ENCODE measurements around the gene COL5A3. TPM values are rescaled to one million over a fixed set of nuclear protein-coding genes. Genes with fewer than 3 reads are reported as not detected.
"Not testable (repeated sequence)": the region's sequence is repeated elsewhere in the genome, so short reads cannot be mapped to it uniquely, and the experiment has no call there.

Gene COL5A3
- total RNA-seq, 2 experiments from 2014 or later: 0.05 TPM; not detected in 1

DNA sequence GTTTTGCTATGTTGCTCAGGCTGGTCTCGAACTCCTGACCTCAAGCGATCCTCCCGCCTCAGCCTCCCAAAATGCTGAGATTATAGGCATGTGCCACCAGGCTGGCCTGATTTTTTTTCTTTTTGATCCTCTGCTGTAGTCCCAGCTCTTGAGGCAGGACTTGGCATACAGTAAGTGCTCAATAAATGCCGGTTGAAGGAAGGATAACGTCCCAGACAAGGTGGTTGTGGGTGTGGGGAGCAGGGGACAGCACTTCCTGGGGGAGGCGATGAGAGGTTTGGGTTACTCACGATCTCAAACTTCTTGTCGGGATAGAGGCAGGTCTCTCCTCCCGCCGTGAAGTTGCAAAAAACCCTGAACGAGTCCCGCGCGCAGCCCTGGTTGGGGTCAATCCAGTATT lies 44.3 kb downstream of the COL5A3 start:
- Mint-ChIP-seq H3K9me3 (no peaks in the 10 kb centered on the region), H3K4me3 (no peak overlapping the region), H3K27me3 (ENCODE audit: low read depth) (peaks cover 39% of the 10 kb centered on the region), H3K4me1 (ENCODE audit: low read depth) (peaks cover 3% of the 10 kb centered on the region), H3K27ac (no peak overlapping the region), H3K36me3 (ENCODE audit: low read depth) (no peaks in the 10 kb centered on the region)
- DNase-seq: no peak
- intact Hi-C loops (cut with micrococcal nuclease): no loop called here
- CTCF ChIA-PET: no interaction called here

DNA sequence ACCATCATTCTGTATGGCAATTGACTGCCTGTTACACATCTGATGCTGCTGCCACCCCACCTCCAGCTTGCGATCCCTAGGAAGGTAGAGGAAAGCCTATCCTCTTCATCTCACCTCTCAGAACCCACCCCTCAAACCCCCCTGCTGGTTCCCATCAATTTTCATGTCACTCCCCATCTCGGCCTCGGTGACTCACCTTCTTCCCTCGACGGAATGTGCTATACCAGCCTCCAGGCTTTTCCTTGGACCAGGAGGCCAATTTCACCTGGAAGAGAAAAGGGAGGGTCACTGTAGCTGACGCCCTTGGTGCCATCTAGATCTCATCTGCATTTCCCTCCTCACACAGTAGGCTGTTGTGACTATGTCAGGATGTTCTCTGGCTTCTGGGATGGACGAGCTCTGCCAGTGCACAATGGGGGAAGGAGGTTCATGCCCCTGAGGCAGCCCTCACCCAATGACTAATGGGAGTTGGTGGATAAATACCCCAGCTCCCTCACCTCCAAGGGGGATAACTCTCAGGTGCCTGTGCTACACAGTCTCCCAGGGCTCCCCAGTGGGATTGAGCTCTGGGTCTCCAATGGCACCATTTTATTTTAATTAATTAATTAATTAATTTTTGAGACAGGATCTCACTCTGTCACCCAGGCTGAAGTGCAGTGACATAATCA lies 47.5 kb downstream of the COL5A3 start:
- Mint-ChIP-seq H3K36me3 (ENCODE audit: low read depth) (no peaks in the 10 kb centered on the region), H3K27me3 (ENCODE audit: low read depth) (peaks cover 32% of the 10 kb centered on the region), H3K4me1 (ENCODE audit: low read depth) (peaks cover 3% of the 10 kb centered on the region), H3K9me3 (no peaks in the 10 kb centered on the region), H3K27ac (no peak overlapping the region), H3K4me3 (no peak overlapping the region)
- intact Hi-C loops (cut with micrococcal nuclease): no loop called here
- no peak for DNase-seq
- CTCF ChIA-PET: interaction anchor here (1.5 kb wide), 1 partner anchor 32 kb away, joined by 3 read pairs; no protein-coding TSS in a partner anchor

DNA sequence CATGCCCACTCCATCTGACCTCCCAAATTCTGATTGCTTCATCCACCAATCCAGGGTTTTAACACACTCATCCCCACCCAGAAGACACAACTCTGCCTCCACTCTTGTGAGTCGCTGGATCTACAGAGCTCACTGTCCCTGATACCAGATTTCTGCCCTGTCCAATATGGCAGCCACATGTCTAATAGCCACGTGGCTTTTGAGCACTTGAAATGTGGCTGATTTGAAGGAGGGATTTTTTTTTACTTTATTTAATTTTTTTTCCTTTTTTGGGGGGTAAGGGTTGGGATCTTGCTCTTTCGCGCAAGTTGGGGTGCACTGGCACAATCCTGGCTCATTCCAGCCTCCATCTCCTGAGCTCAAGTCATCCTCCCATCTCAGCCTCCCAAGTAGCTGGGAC lies 49.2 kb downstream of the COL5A3 start:
- Mint-ChIP-seq H3K27me3 (ENCODE audit: low read depth) (peaks cover 25% of the 10 kb centered on the region), H3K4me3 (no peak overlapping the region), H3K36me3 (ENCODE audit: low read depth) (no peaks in the 10 kb centered on the region), H3K9me3 (no peaks in the 10 kb centered on the region), H3K4me1 (ENCODE audit: low read depth) (no peaks in the 10 kb centered on the region), H3K27ac (no peak overlapping the region)
- intact Hi-C loops (cut with micrococcal nuclease): no loop called here
- CTCF ChIA-PET: interaction anchor here (1.1 kb wide), 1 partner anchor 29 kb away, joined by 3 read pairs; no protein-coding TSS in a partner anchor
- no peak for DNase-seq

DNA sequence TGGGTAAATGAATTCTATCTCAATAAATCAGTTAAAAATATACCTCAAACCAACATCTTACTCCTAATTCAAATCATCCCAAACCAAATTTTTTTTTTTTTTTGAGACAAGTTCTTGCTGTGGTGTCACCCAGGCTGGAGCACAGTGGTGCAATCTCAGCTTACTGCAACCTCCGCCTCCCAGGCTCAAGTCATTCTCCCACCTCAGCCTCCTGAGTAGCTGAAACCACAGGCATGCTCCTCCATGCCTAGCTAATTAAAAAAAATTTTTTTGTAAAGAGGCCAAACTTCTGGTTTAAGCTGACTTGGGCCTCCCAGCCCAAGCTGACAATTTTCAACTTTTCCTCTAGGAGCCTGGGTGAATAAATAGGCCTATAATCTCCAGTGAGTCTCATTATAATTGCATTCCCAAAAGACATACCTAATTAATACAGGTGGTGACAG lies 51.9 kb downstream of the COL5A3 start:
- intact Hi-C loops (cut with micrococcal nuclease): no loop called here
- CTCF ChIA-PET: interaction anchor here (0.7 to 1.1 kb wide), 2 partner anchors 28 to 69 kb away, joined by 4 read pairs; no protein-coding TSS in a partner anchor
- no peaks in the 10 kb centered on the region for H3K36me3 Mint-ChIP-seq (ENCODE audit: low read depth)

DNA sequence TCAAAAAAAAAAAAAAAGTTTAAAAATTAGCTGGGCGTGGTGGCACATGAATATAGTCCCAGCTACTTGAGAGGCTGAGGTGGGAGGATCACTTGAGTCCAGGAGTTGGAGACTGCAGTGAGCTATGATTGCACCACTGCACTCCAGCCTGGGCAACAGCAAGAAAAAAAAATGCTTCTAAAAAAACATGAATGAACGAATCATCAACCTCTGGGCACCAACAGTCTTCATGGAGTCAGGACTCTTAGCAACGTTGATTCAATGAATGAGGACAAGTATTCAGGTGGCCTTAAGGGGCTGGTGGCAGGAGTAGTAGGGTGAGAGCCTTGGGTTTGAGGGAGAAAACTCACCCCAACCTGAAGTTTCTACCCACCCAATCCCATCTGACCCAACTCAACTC lies 53.3 kb downstream of the COL5A3 start:
- DNase-seq: no peak
- Mint-ChIP-seq H3K4me3 (no peak overlapping the region), H3K27me3 (ENCODE audit: low read depth) (peaks cover 9% of the 10 kb centered on the region), H3K4me1 (ENCODE audit: low read depth) (no peaks in the 10 kb centered on the region), H3K27ac (no peak overlapping the region), H3K9me3 (no peaks in the 10 kb centered on the region), H3K36me3 (ENCODE audit: low read depth) (no peaks in the 10 kb centered on the region)
- CTCF ChIA-PET: interaction anchor here (0.6 to 1.0 kb wide), 2 partner anchors 43 to 282 kb away, joined by 3 read pairs; no protein-coding TSS in a partner anchor
- intact Hi-C loops (cut with micrococcal nuclease): no loop called here

More for the DNA sequence above, 51.9 kb downstream of the COL5A3 start:
- Mint-ChIP-seq H3K9me3 (no peaks in the 10 kb centered on the region), H3K4me3 (no peak overlapping the region), H3K4me1 (ENCODE audit: low read depth) (no peaks in the 10 kb centered on the region), H3K27me3 (ENCODE audit: low read depth) (peaks cover 16% of the 10 kb centered on the region), H3K27ac (no peak overlapping the region)
- no peak for DNase-seq

DNA sequence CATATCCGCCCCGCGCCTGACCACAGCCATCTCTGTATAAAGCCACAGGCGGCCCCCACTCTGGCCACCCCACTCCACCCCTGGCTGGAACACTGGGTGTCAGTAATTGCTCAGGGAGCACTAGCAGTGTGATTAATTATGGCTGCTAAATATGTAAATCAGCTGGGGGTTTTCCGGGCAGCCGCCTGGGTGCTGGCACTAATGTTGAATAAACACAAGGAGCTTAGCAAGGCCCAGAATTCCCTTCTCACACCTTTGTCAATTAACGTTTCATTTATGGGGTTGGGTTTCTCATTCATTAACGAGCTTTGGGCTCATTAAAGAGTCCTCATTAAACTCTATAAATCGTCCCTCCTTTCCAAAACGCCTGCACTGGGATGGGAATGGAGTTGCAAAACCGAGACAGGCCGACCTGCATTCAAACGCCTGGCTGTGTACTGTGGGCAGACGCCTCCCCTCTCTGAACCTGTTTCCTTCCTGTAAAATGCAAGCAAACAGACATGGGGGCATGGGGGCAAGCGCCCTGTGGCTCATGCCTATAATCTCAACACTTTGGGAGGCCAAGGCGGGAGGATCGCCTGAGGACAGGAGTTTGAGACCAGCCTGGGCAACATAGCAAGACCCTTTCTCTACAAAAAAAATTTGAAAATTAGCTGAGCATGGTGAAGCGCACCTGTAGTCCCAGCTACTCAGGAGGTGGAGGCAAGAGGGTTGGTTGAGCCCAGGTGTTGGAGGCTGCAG lies 56.3 kb downstream of the COL5A3 start:
- Mint-ChIP-seq H3K27me3 (ENCODE audit: low read depth) (peaks cover 3% of the 10 kb centered on the region), H3K4me3 (no peak overlapping the region), H3K36me3 (ENCODE audit: low read depth) (no peaks in the 10 kb centered on the region), H3K9me3 (no peaks in the 10 kb centered on the region), H3K4me1 (ENCODE audit: low read depth) (no peaks in the 10 kb centered on the region), H3K27ac (no peak overlapping the region)
- CTCF ChIA-PET: interaction anchor here (1.2 kb wide), 1 partner anchor 74 kb away, joined by 3 read pairs; no protein-coding TSS in a partner anchor
- no peak for DNase-seq
- intact Hi-C loops (cut with micrococcal nuclease): no loop called here

DNA sequence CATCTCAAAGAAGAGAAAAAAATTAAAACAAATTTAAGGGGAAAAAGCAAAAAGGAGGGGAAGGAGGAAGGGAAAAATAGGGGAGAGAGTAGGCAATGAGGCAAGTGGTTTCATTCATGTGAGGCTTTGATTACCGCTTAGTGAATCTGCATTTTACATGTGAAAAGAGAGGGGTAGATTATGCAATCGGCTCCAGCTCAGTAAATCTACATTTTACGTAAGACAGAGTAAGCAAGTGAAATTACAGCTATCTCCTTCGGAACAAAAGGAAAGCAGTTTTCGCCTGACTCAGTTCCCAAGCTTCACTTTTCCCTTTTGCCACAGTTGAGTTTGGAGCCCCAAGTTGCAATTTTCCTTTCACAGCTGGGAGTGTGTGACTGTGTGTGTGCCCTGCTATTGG lies 58.0 kb downstream of the COL5A3 start:
- no peak for DNase-seq
- no peak overlapping the region for H3K4me3 Mint-ChIP-seq
- no peaks in the 10 kb centered on the region for H3K36me3 Mint-ChIP-seq (ENCODE audit: low read depth)
- H3K4me1 Mint-ChIP-seq (ENCODE audit: low read depth): no peaks in the 10 kb centered on the region
- no peak overlapping the region for H3K27ac Mint-ChIP-seq
- no peaks in the 10 kb centered on the region for H3K9me3 Mint-ChIP-seq
- peaks cover 3% of the 10 kb centered on the region for H3K27me3 Mint-ChIP-seq (ENCODE audit: low read depth)
- CTCF ChIA-PET: interaction anchor here (0.5 kb wide), 1 partner anchor 48 kb away, joined by 5 read pairs; no protein-coding TSS in a partner anchor
- intact Hi-C loops (cut with micrococcal nuclease): no loop called here

DNA sequence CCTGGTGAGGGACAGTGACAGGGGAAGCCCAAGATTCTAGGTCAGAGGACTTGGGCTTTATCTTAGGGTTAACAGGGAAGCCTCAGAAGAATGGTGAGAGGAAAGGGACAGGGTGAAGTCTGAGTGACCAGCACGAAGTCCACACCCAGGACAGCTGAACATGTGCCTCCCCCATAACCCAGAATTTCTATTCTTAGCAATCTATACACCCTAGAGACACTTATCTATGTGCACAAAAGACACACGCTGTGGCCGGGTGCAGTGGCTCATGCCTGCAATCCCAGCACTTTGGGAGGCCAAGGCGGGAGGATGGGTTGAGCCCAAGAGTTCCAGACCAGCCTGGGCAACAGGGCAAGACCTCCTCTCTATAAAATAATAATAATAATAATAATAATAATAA lies 62.9 kb downstream of the COL5A3 start:
- H3K4me1 Mint-ChIP-seq (ENCODE audit: low read depth): peaks cover 3% of the 10 kb centered on the region
- CTCF ChIA-PET: interaction anchor here (0.6 kb wide), 2 partner anchors 197 to 440 kb away, joined by 4 to 5 read pairs; no protein-coding TSS in a partner anchor
- H3K27me3 Mint-ChIP-seq (ENCODE audit: low read depth): peaks cover 16% of the 10 kb centered on the region
- no peak overlapping the region for H3K4me3 Mint-ChIP-seq
- H3K36me3 Mint-ChIP-seq (ENCODE audit: low read depth): no peaks in the 10 kb centered on the region
- DNase-seq: no peak
- intact Hi-C loops (cut with micrococcal nuclease): no loop called here
- H3K9me3 Mint-ChIP-seq: no peaks in the 10 kb centered on the region
- H3K27ac Mint-ChIP-seq: no peak overlapping the region

DNA sequence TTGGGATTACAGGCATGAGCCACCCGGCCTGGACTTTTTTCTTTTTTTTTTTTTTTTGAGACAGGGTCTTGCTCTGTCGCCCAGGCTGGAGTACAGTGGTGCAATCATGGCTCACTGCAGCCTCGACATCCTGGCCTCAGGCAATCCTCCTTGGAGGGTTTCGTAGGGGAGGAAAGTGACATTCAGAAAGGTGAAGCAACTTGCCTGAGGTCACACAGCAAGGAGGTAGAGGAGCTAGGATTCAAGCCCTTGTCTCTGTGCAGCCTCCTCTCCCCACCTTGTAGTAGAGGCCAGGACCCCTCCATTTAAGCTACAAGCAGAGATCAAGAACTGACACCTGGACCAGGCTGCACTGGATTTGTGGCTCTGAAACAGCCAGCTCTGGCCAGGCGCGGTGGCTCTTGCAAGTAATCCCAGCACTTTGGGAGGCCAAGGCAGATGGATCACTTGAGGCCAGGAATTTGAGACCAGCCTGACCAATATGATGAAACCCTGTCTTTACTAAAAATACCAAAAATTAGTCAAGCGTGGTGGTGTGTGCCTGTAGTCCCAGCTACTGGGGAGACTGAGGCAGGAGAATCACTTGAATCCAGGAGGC lies 63.7 kb downstream of the COL5A3 start:
- DNase-seq; intact Hi-C loops (cut with micrococcal nuclease); H3K9me3 Mint-ChIP-seq; CTCF ChIA-PET; H3K4me3 Mint-ChIP-seq; H3K36me3 Mint-ChIP-seq (ENCODE audit: low read depth); H3K4me1 Mint-ChIP-seq (ENCODE audit: low read depth); H3K27ac Mint-ChIP-seq: not testable (repeated sequence)
- peaks cover 18% of the 10 kb centered on the region for H3K27me3 Mint-ChIP-seq (ENCODE audit: low read depth)

DNA sequence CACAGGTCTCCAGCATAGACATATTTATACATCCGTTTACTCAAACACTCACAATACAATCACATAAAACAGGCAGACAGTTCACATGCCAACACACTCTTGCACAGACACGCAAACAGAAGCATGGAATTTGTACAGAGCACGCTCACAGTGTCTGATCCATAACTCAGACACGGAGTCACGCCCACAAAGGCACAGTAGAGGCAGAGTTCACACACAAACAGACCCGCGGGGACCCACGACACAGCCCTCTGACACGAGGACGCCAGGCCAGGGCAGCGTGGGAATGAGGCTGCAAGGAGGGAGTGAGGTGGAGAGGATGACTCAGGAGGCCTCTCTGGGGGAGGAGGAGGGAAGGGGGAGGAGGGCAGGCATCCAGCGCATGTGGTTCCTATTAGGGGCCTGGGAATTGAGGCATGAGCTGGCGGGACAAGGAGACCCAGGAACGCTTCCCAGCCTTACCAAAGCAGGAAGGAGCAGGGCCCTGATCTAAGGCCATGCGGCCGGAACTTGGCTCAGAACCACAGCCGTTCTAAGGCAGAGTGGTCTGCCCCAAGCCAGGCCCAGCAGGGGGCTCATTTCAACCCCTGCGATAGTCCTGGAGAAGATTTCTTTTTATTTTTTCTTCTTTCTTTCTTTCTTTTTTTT lies 64.9 kb downstream of the COL5A3 start:
- H3K27ac Mint-ChIP-seq: no peak overlapping the region
- no peaks in the 10 kb centered on the region for H3K36me3 Mint-ChIP-seq (ENCODE audit: low read depth)
- peaks cover 3% of the 10 kb centered on the region for H3K4me1 Mint-ChIP-seq (ENCODE audit: low read depth)
- DNase-seq: no peak
- no peak overlapping the region for H3K4me3 Mint-ChIP-seq
- CTCF ChIA-PET: no interaction called here
- H3K9me3 Mint-ChIP-seq: peaks cover 6% of the 10 kb centered on the region
- intact Hi-C loops (cut with micrococcal nuclease): no loop called here
- H3K27me3 Mint-ChIP-seq (ENCODE audit: low read depth): peaks cover 25% of the 10 kb centered on the region

DNA sequence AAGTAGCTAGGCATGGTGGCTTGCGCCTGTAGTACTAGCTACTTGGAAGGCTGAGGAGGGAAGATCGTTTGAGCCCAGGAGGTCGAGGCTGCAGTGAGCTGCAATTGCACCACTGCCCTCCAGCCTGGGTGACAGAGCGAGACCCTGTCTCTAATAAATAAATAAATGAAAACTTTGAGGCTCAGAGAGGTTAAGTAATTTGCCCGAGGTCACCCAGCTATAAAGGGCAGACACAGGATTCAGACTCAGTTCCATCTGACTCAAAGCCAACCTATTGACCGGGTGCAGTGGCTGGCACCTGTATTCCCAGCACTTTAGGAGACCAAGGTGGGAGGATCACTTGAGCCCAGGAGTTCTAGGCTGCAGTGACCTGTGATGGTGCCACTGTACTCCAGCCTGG lies 66.6 kb downstream of the COL5A3 start:
- Mint-ChIP-seq H3K36me3 (ENCODE audit: low read depth) (no peaks in the 10 kb centered on the region), H3K27me3 (ENCODE audit: low read depth) (peaks cover 29% of the 10 kb centered on the region), H3K27ac (no peak overlapping the region), H3K4me3 (no peak overlapping the region), H3K9me3 (peaks cover 6% of the 10 kb centered on the region), H3K4me1 (ENCODE audit: low read depth) (peaks cover 3% of the 10 kb centered on the region)
- intact Hi-C loops (cut with micrococcal nuclease): no loop called here
- CTCF ChIA-PET: interaction anchor here (1.0 kb wide), 2 partner anchors 13 to 84 kb away, joined by 3 to 5 read pairs; no protein-coding TSS in a partner anchor
- DNase-seq: no peak

DNA sequence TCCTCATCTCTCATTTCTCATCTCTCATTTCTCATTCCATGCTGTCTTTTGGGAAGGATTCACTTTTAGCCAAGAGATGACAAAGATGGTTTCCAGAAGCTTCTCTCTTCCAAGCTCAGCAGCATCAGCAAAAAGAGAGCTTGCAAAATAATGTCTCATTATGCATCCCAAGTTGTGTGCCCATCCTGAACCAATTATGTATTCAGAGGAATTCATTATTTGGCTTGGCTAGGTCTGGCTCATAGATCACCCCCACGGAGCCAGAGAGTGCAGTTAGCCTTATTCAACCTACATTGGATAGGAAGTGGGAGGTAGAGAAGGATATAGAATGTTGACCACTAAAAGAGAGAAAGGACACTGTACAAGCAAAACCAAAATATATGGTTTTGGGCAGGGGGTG lies 68.6 kb downstream of the COL5A3 start:
- Mint-ChIP-seq H3K9me3 (peaks cover 6% of the 10 kb centered on the region), H3K27ac (no peak overlapping the region), H3K27me3 (ENCODE audit: low read depth) (peaks cover 40% of the 10 kb centered on the region), H3K36me3 (ENCODE audit: low read depth) (no peaks in the 10 kb centered on the region), H3K4me3 (no peak overlapping the region), H3K4me1 (ENCODE audit: low read depth) (peaks cover 8% of the 10 kb centered on the region)
- no peak for DNase-seq
- intact Hi-C loops (cut with micrococcal nuclease): no loop called here
- CTCF ChIA-PET: no interaction called here

Data from activated naive CD4-positive, alpha-beta T cell treated with anti-CD3 and anti-CD28 coated beads for 36 hours (primary cell).